ENCODE results near the gene BRWD1.
"Not testable (repeated sequence)": the region's sequence is repeated elsewhere in the genome, so short reads cannot be mapped to it uniquely, and the experiment has no call there.

Gene BRWD1

GRCh38 chr21:39173716-39174680 is 139.4 kb downstream of the BRWD1 start:
- DNase-seq (ENCODE audit: low read depth): no peak

GRCh38 chr21:39169906-39170305 is 143.5 kb downstream of the BRWD1 start:
- no peak for DNase-seq (ENCODE audit: low read depth)

GRCh38 chr21:39168800-39169199 is 144.6 kb downstream of the BRWD1 start:
- DNase-seq (ENCODE audit: low read depth): no peak

GRCh38 chr21:39164523-39164922 is 148.9 kb downstream of the BRWD1 start:
- no peak for DNase-seq (ENCODE audit: low read depth)

- no peak for DNase-seq (ENCODE audit: low read depth)
Measured at GRCh38 chr21:39161064-39161463, 152.4 kb downstream of the BRWD1 start.

- DNase-seq (ENCODE audit: low read depth): no peak
Measured at GRCh38 chr21:39159342-39160063, 153.9 kb downstream of the BRWD1 start.

- DNase-seq (ENCODE audit: low read depth): not testable (repeated sequence)
Measured at GRCh38 chr21:39157241-39157640, 156.2 kb downstream of the BRWD1 start.

GRCh38 chr21:39156024-39156423 is 157.4 kb downstream of the BRWD1 start:
- no peak for DNase-seq (ENCODE audit: low read depth)

- DNase-seq (ENCODE audit: low read depth): no peak
Measured at GRCh38 chr21:39155578-39155977, 157.9 kb downstream of the BRWD1 start.

- DNase-seq (ENCODE audit: low read depth): no peak
Measured at GRCh38 chr21:39153842-39154241, 159.6 kb downstream of the BRWD1 start.

GRCh38 chr21:39153373-39153772 is 160.1 kb downstream of the BRWD1 start:
- DNase-seq (ENCODE audit: low read depth): no peak

- no peak for DNase-seq (ENCODE audit: low read depth)
Measured at GRCh38 chr21:39152271-39152670, 161.2 kb downstream of the BRWD1 start.

GRCh38 chr21:39150877-39151276 is 162.6 kb downstream of the BRWD1 start:
- DNase-seq (ENCODE audit: low read depth): no peak

GRCh38 chr21:39150316-39150715 is 163.1 kb downstream of the BRWD1 start:
- no peak for DNase-seq (ENCODE audit: low read depth)

GRCh38 chr21:39149882-39150281 is 163.6 kb downstream of the BRWD1 start:
- no peak for DNase-seq (ENCODE audit: low read depth)

- no peak for DNase-seq (ENCODE audit: low read depth)
Measured at GRCh38 chr21:39148975-39149374, 164.5 kb downstream of the BRWD1 start.

GRCh38 chr21:39144191-39144590 is 169.2 kb downstream of the BRWD1 start:
- no peak for DNase-seq (ENCODE audit: low read depth)

- DNase-seq (ENCODE audit: low read depth): no peak
Measured at GRCh38 chr21:39142972-39143371, 170.5 kb downstream of the BRWD1 start.

- DNase-seq (ENCODE audit: low read depth): no peak
Measured at GRCh38 chr21:39141502-39141901, 171.9 kb downstream of the BRWD1 start.

- no peak for DNase-seq (ENCODE audit: low read depth)
Measured at GRCh38 chr21:39137248-39138178, 175.9 kb downstream of the BRWD1 start.

- DNase-seq (ENCODE audit: low read depth): no peak
Measured at GRCh38 chr21:39136711-39137110, 176.7 kb downstream of the BRWD1 start.

- not testable (repeated sequence) for DNase-seq (ENCODE audit: low read depth)
Measured at GRCh38 chr21:39136138-39136537, 177.3 kb downstream of the BRWD1 start.

Measured in GM04503 (cell line).